ENCODE results near the gene AUTS2.

The AUTS2 gene

DNA sequence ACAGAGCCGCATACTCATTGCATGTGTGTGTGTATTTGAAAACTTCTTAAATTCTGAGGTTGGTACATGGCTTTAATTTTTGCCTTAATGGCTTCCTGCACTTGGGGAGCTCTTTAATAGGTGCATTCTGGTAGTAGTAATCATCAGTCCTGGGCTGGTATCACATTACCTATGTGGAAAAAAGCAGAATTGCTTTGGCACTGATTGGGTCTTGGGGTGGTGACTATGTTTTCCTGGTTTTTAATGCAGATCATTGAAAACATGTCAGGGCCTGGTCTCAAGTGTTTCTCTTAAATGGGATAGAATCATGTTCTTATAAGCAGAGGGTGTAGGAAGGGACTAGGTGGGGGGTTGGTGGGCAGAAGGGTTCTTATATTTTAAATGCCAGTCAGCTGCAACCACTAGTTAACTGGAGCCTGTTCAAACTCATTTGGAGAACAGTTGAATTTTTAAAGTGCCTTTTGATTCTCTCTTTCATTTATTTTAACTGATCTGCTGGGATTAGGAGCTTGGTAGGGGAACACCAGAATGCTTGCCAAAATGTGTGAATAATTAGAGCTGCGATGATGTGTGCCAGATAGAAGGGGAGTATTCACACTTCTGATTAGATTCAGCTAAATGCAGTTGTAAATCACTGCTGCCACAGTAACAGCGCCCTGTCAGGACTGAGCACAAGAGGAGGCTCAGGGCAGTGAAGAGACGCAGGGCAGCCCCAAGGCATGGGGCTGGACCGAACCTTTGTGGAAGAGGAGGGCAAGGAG is 900.1 kb downstream of the AUTS2 start:
- DNase-seq = peak; percentile 74

DNA sequence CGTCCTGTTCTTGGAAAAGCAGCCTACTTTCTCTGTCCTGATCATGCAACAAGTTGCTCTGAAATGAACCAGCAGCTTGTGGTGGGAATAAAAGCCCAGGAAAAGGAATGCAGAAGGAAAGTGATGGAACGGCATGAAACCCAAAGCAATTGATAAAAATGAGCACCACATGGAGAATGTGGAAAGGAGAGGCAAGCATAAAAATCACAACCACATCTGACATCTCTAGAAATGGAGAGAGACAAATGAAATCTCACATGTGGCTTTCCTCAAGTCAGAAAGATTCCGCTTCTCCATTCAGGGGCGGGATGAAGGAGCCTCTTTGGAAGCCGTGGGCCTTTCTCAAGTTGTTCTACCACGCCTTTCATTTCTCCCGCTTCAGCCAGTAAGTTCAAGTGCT is 902.0 kb downstream of the AUTS2 start:
- no peak for DNase-seq

DNA sequence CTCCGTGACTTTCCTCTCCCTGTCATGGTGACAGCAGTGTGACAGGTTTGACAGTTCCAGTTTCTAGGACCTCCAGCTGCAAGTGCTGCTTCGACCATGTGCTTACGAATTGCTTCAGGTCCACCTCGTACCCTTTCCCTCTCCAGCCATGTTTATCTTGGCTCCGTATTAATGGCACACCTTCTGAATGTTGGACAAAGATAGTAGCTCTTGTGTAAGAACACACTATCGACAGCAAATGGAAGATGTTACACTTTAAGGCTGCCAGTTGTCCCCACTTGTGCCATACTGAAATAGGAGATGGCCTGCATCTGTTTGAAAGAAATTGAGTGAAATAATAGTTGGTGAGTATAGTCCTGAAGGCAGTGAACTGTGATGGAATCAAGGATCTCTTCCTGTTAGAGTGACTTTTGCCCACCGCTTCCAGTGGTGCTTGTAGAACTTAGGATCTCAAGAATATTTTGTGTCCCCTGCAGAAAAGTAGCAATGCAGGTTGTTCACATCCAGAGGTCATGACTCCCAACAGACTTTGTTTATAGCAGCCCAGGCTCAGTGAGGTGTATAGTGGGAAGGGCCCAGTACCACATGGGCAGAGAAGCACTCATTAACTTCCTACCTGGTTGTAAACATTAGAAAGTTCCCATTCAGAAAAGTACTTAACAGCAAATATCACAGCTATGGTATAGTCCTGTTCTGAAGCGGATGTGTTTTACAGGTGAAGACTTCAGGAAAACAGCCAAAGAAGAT is 904.0 kb downstream of the AUTS2 start:
- DNase-seq = no peak

DNA sequence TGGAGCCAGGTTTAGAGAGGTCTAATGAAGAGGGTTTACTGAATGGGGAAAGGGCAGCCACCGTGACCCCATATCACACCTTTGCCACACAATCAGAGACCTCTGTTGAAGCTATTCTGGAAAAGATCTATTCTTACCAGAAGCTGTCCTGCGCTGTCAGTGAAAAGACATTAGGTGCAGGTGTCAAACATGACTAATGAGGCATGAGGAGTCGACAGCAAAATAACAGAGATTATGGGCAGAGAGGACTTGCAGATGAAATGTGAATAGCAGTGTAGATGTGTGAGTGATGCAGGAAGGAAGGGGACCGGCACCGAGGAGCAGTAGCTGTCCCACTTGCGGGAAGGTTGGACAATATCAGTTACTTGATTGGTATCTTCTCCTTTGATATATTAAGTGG is 906.0 kb downstream of the AUTS2 start:
- no peak for DNase-seq

DNA sequence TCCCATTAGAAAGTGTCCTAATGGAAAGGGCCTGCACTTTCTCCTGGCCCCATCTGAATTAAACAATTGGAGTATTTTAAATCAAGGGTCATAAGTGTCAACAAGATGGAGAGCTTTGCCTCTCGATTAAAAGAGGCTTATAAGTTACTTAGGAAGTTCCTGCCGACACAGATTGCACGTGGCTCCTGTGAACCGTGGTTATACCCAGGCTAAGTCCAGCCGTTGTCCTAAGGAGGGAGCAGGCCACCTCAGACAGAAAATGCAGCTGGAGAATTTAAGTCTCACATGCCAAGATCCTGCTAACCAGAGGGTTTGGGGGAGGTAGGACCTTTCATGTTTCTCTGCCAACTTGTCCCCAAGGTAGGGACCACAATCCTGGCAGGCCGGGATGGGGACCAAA is 907.2 kb downstream of the AUTS2 start:
- DNase-seq = no peak

DNA sequence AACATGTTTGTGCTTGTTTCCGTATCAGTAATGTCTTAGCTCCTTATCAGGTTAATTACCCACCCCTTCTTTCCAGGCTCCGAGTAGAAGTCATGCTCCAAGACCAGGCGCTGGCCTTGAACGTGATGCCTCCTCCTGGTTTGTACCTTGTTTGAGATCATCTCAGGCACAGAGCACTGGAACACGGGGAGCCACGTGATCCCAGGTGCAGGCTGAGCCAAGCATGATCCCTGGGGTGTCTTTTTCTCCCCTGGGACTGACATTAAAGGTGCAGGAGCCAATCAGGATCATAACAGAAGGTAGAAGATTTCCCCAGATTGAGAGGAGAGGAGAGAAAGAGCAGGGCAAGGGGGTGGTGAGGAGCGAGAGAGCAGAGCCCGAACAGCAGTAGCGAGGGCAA is 907.6 kb downstream of the AUTS2 start:
- DNase-seq = no peak

DNA sequence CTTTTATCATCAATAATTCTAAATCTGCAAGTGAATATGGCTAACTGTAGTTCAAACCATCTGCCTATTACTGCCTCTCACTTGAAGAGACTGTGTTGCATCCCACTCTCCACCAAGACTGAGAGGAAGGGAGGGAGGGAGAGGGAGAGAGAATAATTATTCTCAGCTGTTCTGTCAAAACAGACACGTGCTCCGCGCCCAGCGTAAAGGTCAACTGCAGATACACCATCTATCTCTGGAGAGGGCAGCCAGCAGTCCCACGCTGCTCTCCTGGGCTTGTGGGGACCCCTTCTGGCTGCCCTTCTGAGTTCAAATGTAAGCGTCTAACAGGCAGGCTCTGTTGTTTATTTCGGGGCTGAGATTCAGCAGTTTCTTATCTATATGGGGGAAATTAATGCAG is 908.2 kb downstream of the AUTS2 start:
- no peak for DNase-seq

DNA sequence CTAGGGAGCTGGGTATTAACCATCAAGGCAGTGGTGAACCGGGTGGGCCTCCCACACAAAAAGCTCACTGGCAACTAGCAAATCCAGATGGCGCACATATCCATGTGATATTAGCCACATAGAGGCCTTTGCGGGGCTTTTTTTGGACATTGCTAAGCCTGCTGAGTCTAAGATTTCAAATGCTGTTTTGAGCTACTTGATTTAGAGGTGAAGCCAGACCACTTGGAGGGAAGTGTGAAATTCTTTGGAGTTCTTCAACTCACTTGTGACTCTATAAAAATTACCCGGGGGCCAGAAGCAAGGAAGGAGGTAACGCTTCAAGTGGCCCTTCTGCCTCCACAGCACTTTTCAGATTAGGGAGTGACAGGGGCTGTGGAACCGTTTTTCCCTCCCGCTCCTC is 913.9 kb downstream of the AUTS2 start:
- DNase-seq = no peak

DNA sequence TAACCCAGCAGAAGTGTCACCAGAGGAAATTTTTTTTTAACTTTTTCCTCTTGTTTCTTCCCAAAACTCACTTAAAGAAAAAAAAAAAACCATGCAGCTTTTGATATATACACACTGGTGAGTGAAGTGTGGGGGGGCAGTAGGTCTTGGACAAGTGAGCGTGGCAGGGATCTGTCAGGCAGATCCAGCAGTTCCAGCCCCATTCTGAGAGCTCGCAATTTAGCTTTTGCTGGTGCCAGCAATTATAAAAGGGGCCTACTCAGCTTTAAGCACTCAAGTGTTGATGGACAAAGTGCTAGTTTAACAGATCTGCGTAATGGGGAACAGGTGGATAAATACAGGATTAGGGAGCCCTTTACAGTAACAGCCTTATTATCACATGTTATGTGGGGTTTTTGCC is 914.5 kb downstream of the AUTS2 start:
- peak; percentile 60 for DNase-seq

DNA sequence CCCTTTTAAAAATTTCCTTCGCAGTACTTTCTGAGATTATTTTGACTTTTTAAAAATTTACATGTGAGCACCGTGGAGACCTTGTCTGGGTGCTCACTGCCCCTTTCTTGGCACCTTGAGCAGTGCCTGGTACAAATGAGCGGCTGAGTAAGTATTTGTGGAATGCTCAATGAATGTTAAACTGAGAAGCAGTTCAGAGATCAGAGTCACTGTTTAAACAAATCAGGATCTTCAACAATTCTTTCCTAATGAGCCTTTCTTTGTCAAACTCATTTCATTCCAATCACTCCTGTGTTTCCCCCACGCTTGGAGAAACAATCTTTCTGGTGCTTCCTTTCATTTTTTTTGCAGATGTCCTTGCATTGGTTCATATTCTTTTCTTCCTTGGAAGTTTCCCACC is 922.3 kb downstream of the AUTS2 start:
- DNase-seq = no peak

DNA sequence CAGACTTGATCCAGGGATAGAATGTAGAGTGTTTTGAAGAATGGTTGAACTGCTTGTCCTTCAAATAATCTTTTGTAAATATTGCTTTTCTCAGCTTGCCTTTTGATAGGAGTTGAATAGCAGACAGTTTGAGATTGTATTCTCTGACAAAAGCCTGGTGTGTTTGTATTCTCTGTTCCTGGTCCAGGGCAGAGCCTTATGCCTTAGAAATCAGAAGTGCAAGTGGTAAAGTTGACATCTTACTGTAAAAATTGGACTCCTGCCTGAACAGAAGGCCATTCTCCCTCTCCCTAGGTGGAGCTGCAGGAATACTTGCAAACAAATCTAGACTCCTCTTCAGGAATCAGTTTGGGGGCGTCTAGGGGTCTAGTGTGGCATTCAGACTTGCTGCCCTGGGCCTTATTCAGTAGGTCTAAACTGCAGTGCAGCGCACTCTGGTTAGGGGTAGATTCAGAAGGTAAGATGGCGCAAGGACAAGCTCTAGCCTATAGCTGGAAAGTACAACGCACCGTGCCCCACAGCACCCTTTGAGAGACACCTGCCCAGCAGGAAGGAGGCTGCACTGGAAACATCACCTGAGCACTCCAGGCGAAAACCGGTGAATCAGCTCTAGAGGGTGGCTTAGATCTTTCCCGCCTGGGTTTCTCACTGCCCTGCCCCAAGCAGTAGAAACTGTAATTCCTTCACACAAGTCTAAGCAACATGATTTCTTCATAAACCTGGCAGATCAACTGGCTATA is 925.1 kb downstream of the AUTS2 start:
- no peak for DNase-seq

DNA sequence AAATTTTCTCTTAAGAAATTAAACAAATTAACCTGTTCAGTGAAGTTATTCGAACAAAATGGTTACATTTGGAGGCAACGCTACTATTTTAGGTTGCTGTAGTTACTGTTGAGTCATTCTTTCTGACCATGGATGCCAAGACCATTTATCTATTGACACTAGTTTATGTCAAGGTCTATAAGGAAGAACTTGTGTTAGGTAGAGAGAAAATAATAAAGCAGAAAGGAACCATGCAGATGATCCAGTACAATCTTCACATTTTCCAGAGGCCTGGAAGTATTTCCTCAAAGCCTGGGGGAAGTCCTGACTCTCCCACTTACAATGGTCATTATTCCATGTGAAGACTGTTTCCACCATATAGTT is 925.7 kb downstream of the AUTS2 start:
- no peak for DNase-seq

DNA sequence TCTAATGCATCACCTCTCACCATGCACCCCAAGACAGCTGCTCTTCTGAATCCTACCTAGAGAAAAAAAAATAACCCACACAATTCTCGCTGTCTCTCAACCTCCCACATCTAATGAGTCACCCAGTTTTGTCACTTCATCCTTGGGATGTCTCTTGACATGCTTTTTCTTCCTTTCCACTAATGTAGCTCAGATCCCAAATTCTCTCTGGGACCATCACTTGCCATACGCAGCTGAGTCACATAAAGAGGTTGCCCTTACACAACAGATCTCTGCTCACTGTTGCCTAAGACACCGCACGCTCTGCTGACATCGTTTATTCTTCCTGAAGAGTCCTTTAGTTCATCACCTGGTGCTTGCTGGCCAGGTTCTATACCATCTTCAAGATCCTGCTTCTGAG is 927.7 kb downstream of the AUTS2 start:
- DNase-seq = no peak

DNA sequence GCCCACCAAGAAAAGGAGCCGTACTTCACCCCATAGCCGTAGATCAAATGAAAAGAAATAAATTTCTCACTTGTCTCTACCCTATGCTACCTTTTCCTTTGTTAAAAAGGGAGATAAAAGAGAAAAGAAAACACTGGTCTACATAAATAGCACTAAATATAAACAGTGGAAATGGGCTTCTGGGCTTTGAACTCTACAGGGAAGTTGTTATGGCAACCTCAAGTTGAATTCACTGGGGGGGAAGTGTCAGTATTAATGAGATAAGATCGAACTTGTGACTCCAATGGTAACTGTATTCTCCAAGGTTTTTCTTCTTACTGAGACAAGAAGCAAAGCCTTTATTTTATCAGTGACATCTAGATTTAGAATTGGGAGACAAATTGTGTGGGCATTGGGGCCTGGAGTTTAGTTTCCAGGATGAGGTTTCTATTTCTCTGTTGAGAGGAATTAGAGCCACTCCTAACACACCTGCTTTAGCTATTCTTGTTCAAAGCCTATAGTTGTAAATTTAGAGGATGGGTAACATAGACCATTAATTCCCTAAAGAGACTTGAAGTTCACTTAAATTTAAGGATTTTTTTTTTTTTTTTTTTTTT is 929.3 kb downstream of the AUTS2 start:
- DNase-seq = no peak

DNA sequence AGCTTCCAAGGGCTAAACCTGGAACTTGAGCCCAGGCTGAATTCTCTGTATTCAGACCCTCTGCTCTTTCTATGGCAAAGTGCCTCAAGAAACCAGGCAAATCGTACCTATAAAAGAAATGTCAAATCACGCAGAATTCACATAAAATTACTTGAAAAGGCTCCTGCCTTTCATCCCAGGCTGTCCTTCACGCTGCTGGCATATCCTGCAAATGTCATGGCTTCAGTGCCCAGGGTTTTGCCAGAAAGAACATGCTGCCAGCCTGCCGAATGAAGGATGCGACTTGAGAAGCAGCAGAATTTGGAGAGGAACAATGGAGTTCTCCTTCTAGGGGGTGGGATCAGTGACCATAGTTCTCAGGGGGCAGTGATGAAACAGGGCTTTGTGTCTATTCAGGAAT is 931.2 kb downstream of the AUTS2 start:
- DNase-seq = no peak

DNA sequence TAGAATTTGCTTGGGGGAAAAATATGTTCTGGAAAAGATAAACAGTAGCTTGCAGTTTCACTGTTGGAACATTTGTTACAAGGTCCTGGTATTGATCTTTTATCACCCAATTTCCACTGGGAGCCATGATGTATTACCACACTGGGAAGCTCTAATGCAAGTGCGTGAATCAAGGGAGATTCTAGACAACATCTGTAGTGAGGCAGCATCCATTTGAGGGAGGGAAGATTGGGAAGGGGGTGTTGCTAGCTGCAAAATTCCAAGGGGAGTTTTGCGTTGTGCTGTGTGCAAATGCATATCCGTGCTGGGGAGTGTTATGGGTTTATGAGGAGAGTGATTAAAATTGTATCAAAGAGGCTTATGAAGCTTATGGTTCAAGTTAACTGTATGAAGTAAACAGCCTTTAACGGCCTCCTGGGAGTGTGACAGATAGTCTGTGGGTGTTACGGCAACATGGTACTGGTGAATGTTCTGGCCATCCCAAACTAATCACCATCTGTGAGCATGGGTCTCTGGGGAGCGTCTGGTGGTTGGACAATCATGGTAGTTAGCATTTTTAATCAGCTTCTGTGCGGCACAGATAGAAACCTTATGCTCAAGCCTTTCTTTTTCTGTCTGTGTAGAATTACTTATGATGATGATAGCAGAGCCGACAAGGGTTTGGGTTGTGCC is 931.8 kb downstream of the AUTS2 start:
- no peak for DNase-seq

DNA sequence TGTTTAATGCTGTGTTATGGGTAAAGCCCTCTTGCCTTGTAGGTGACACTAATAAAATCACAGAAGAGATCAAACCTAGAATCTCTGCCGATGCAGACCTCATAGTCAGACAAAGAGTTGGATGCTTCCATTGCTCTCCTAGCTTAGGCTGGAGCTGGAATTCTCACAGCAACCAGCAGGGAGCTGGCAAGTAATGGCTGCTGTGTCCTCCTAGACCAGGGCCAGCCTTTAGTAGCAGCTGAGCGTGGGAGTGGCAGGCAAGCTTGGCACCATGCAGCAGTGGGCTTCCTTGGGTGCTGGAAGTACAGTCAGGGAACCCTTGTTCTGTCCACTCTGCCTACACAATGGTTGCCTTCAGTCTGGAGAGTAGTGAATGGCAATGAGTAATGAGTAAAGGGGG is 935.3 kb downstream of the AUTS2 start:
- no peak for DNase-seq

DNA sequence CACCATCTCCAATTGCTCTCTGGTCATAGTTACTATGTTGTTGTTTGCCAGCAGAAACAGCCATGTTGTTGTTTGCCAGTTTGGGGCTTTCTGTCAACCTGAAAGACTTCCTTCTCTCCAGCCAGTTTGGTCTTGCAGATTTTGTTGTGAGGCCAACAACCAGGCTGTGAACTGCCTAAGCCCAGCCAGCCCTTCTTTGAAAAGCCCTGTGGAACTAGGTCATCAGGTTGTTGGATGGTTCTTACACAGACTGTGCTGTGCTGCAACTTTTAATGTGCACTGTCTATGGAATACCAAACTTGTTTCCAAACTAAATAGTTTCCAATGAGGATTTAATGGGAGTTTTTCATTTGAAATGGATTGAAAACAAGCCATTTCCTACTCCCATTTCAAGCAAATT is 940.9 kb downstream of the AUTS2 start:
- DNase-seq = no peak

DNA sequence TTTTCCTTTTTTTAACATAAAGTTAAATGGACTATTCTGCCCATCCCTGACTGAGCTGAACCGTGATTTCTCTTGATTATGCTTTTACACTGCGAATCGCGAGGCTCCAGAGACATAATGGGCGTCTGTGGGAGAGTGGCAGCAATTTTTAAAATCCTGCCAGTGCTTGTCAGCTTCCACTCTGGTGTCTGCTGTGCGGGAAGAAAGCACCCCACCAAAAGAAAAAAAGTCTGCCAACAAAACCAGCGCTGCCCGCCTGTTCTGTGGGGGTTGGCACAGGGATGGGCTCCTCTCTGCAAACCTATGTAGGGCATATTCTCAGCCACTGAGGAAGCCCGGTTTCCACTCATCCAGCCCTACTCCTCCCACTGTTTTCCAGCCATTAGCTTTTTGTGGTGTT is 941.3 kb downstream of the AUTS2 start:
- no peak for DNase-seq

DNA sequence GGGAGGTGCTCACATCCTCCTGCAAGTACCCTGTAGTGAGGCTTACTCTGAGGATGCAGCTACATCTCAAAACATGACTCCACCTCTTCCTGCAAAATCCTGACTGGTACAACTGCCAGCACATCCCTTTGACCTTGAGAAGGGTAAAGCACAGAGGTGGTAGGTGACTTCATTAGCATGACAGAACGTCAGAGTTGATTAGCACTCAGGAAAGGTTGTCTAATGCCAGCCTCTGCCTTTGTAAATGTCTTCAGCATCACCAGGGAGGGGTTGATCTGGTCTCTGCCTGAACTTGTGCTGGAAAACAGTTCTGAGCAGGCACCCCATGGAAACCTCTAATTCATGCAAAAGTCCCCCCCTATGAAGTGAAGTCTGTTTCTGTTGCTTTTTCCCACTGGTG is 942.4 kb downstream of the AUTS2 start:
- DNase-seq = no peak

DNA sequence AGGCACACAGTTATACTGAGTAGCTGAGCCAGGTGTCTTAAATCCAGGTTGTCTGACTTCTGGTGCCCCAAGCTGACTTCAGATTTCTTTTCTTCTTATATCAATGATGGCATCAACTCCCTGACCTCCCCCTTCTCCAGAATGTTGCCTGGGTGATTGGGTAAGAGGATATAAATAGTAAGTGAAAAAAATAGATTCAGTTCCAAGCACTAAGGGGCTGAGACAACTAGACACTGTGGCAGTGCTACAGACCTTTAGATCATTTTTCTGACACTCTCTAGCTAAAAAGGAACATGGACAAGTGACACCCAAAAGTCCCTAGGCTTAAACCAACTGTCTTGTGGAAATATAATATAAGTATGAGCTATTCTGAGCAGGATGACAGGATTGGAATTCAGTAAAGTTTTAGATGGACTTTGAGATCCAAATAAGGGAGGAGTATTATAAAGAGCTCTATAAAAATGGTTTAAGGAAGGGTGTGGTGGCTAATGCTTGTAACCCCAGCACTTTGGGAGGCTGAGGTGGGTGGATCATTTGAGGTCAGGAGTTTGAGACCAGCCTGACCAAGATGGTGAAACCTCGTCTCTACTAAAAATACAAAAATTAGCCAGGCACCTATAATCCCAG is 944.6 kb downstream of the AUTS2 start:
- no peak for DNase-seq

DNA sequence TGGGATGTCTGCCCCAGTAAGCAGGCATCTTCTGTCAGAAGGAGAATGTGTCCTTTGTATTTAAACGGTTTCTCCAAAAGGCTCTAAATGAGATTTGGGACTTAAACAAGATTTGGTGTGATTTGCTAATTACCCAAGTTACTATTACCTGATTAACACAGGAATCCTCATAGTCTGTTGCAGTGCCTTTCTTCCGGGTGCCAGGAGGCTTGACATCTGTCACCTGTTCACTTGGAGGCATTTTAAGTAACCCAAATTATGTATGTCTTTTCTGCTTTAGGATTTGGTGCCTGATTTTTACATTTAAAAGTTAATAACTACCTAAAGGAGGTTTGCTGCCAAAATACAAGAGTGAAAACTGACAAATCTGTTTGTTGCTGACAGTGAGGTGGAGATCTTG is 945.7 kb downstream of the AUTS2 start:
- no peak for DNase-seq

DNA sequence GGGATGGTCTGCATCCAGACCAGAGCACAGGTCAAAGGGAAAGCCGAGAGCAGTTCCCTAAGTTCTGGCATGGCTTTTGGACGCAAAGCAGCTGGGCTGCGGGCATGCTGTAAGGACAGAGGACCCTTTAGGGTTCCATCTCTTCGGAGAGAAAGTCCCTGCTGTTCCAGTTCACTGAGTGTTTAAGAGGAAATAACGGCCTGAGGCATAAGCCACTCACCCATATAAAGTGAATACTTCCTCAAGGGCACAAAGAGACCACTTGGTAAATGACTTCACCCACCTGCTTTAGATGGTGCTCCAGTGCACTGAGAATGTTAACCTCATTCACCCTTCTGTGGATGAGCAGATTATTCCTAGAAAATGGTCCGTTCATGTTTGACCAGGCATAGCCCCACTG is 946.9 kb downstream of the AUTS2 start:
- DNase-seq = no peak

Measured in NCI-H2081 treated with DMSO at 0.1 percent for 48 hours (cell line).